GM13977 (cell line): ENCODE measurements around the gene OPCML.

Experiments used
- DNase-seq: peaks from one replicate; pipeline ENCODE4 v3.0.0; 2012; ENCODE audit warnings: low spot score
- in situ Hi-C: fragments of 300-500 bp; cut with MboI; formaldehyde crosslinking; loops from one replicate; pipeline ENCODE4 v1.12.0; 2022; ENCODE audit warnings: low sequenced_read_pairs, low pct_unique_long_range_greater_than_20kb, mixed read lengths, inconsistent platforms; ENCODE audit not compliant: unreplicated experiment
- TF ChIP-seq, protein P1 (sequence below): IDR thresholded peaks from 2 replicates; pipeline ENCODE4 v1.5.1; 2012; ENCODE audit warnings: mild to moderate bottlenecking, control low read depth; ENCODE audit not compliant: insufficient read depth; ENCODE audit errors: extremely low read depth, missing control alignments

OPCML gene

DNA sequence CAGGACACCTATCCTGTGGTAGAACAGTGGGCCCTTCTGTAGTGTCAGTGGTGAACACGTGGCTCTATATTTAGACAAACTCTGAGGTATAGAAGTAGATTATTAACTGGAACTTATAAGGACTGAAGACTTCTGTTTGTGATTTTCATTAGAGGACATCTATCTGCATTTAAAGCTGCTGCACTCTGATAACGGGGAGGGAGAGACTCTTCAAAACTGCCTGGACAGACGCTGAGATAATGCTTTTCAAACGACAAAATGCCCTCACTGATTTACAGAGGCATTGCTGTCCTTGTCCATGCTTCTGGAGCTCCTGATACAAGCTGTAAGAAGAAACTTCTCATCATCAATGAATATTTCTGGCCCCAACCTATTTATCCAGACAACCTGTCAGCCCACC, 425.2 kb downstream of the OPCML start:
- TF ChIP-seq, protein P1, sequence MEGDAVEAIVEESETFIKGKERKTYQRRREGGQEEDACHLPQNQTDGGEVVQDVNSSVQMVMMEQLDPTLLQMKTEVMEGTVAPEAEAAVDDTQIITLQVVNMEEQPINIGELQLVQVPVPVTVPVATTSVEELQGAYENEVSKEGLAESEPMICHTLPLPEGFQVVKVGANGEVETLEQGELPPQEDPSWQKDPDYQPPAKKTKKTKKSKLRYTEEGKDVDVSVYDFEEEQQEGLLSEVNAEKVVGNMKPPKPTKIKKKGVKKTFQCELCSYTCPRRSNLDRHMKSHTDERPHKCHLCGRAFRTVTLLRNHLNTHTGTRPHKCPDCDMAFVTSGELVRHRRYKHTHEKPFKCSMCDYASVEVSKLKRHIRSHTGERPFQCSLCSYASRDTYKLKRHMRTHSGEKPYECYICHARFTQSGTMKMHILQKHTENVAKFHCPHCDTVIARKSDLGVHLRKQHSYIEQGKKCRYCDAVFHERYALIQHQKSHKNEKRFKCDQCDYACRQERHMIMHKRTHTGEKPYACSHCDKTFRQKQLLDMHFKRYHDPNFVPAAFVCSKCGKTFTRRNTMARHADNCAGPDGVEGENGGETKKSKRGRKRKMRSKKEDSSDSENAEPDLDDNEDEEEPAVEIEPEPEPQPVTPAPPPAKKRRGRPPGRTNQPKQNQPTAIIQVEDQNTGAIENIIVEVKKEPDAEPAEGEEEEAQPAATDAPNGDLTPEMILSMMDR: no peak
- in situ Hi-C loops: no loop called here
- no peak for DNase-seq

GRCh38 chr11:133106417-133106816, 425.9 kb downstream of the OPCML start:
- TF ChIP-seq, protein P1: no peak
- DNase-seq: no peak
- in situ Hi-C loops: no loop called here

GRCh38 chr11:133104009-133104744, 428.1 kb downstream of the OPCML start:
- in situ Hi-C loops: no loop called here
- TF ChIP-seq, protein P1: no peak
- no peak for DNase-seq

- no peak for DNase-seq
- TF ChIP-seq, protein P1: no peak
- in situ Hi-C loops: no loop called here
Measured at GRCh38 chr11:133096981-133097380, 435.3 kb downstream of the OPCML start.

DNA sequence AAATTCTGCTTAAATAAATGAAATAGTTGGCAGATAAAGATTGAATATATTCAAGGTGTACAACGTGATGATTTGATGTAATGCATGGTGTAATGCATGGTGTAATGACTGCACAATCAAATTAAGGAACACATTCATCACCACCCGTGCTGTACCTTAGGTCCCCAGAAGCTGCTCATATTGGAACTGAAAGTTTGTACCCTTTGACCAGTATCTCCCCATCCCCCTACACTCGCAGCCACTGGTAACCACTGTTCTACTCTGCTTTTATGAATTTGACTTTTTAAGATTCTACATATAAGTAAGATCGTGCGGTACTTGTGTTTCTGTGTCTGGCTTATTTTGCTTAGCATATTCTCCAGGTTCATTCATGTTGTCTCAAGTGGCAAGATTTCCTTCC, 445.8 kb downstream of the OPCML start:
- in situ Hi-C loops: no loop called here
- TF ChIP-seq, protein P1: no peak
- DNase-seq: no peak

DNA sequence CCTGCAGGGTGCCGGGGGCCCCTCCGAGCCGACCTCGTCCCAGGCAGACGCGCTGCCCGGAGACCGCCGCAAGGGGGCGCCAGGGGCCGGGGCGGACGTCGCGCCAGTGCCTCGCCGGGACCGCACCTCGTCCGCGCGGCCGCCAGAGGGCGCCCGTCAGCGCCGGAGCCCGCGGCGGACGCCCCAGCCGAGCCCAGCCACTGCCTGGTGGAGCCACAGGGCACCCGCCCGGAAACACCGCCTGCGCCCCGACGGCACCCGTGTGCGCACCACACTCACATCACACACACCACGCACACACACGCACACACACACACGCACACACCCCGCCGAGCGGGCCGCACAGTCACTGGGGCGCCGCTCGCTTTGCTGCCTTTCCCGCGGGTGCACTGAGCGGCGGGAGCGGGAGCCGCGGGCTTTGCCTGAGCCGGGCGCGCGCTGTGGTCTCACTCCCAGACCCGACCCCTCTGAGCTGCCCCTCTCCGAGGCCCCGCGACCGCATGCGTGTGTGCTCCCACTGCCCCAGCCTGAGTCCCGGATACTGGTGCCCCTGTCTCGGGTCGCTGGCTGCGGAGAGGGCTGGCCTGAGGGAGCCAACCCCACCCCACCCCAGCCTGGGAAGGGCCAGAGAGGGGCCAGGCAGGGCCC, 449.3 kb downstream of the OPCML start:
- in situ Hi-C loops: no loop called here
- TF ChIP-seq, protein P1: peak; percentile 100
- DNase-seq: peak; percentile 91
